Upper lobe of left lung (tissue), 6 donors: ENCODE results near the gene MAP2K4. TPM values are rescaled to one million over a fixed set of nuclear protein-coding genes. Genes with fewer than 3 reads are reported as not detected.
A peak's percentile ranks its signal among the peaks of the same experiment; 100 is the strongest.

Experiments
- ATAC-seq, 2 donors: fragments of 200-7000 bp; cut with Tn5 transposase; one replicate each; pipeline ENCODE4 v1.9.1; 2022; ENCODE audit warnings: mild to moderate bottlenecking in 2 of 2, moderate library complexity in 2 of 2; ENCODE audit not compliant: low FRiP score in 2 of 2
- DNase-seq, 2 donors: peaks; one replicate each; pipeline ENCODE4 v3.0.0-alpha.2; 2019 to 2020
- H3K27ac ChIP-seq, 4 donors: fragments of 200-600 bp; sonication (generic); one replicate each; pipeline ENCODE4 v1.5.1; 2016 to 2019
- H3K27me3 ChIP-seq, 4 donors: fragments of 200-600 bp; sonication (generic); one replicate each; pipeline ENCODE4 v1.5.1; 2017 to 2019
- H3K36me3 ChIP-seq, 4 donors: fragments of 200-600 bp; sonication (generic); one replicate each; pipeline ENCODE4 v1.5.1; 2016 to 2019
- H3K4me1 ChIP-seq, 4 donors: fragments of 200-600 bp; sonication (generic); one replicate each; pipeline ENCODE4 v1.5.1; 2018 to 2019
- H3K4me3 ChIP-seq, 4 donors: fragments of 200-600 bp; sonication (generic); one replicate each; pipeline ENCODE4 v1.5.1; 2017 to 2019; ENCODE audit warnings: mild to moderate bottlenecking in 2 of 4, moderate library complexity in 1 of 4
- H3K9me3 ChIP-seq, 4 donors: fragments of 200-600 bp; sonication (generic); one replicate each; pipeline ENCODE4 v1.5.1; 2018 to 2019
- CTCF ChIP-seq, 6 experiments: fragments of 450-650 bp in 4 of 6; fragments of 200-600 bp in 2 of 6; sonication (generic) in 2 of 6; IDR thresholded peaks; one replicate each; pipeline ENCODE4 v1.5.1; 2016 to 2019; ENCODE audit warnings: antibody characterized with exemption in 6 of 6
- EP300 ChIP-seq, 4 donors: sonication (generic); formaldehyde crosslinking; IDR thresholded peaks; one replicate each; pipeline ENCODE4 v1.5.1; 2017; ENCODE audit warnings: antibody characterized with exemption in 4 of 4, control low read depth in 2 of 4
- POLR2A ChIP-seq, 4 donors: fragments of 450-650 bp; IDR thresholded peaks; one replicate each; pipeline ENCODE4 v1.5.1; 2016 to 2017; ENCODE audit warnings: antibody characterized with exemption in 4 of 4, mild to moderate bottlenecking in 2 of 4
- POLR2AphosphoS5 ChIP-seq, 2 donors: sonication (generic); formaldehyde crosslinking; IDR thresholded peaks; one replicate each; pipeline ENCODE4 v1.5.1; 2017; ENCODE audit warnings: antibody characterized with exemption in 2 of 2
- WGBS, 2 donors: methylation state at CpG; one replicate each; pipeline ENCODE4 v1.1.5; 2017 to 2018; 5-methylcytosine and 5-hydroxymethylcytosine counted together
- total RNA-seq, 6 donors: library from RNA; depleted of rRNA in 4 of 6; stranded (reverse); fragments of >200 nt in 4 of 6; gene quantifications; one replicate each; pipeline versions ENCODE4 v1.1.0 to v1.2.1, GENCODE V29; 2016 to 2021
- donor health status: DM: no; HTN: no; CAD: no; lungs with moderate emphysema.
- donor health status: DM: no; HTN: yes; CAD: no; lungs with severe emphysema.

The MAP2K4 gene
- total RNA-seq, 6 donors from 2014 or later = 10.2 to 42.7 (median 25.6) TPM

GRCh38 chr17:12007466-12007865 is 13.2 kb upstream of the MAP2K4 start:
- H3K27me3 ChIP-seq = no peaks in the 10 kb centered on the region
- H3K9me3 ChIP-seq = no peaks in the 10 kb centered on the region
- DNase-seq (no peak), ATAC-seq (peak in 1 of 2 donors; percentile 30)
- H3K36me3 ChIP-seq = no peaks in the 10 kb centered on the region
- 75 to 82% methylated on average over 5 of the region's 5 CpGs for WGBS, 2 donors
- H3K27ac ChIP-seq = no peak overlapping the region
- TF ChIP-seq CTCF (IDR thresholded peaks at IDR 0.05) (no peak), EP300 (IDR thresholded peaks at IDR 0.05) (no peak), POLR2AphosphoS5 (IDR thresholded peaks at IDR 0.05) (no peak), POLR2A (IDR thresholded peaks at IDR 0.05) (no peak)
- H3K4me1 ChIP-seq = no peaks in the 10 kb centered on the region
- no peak overlapping the region for H3K4me3 ChIP-seq

DNA sequence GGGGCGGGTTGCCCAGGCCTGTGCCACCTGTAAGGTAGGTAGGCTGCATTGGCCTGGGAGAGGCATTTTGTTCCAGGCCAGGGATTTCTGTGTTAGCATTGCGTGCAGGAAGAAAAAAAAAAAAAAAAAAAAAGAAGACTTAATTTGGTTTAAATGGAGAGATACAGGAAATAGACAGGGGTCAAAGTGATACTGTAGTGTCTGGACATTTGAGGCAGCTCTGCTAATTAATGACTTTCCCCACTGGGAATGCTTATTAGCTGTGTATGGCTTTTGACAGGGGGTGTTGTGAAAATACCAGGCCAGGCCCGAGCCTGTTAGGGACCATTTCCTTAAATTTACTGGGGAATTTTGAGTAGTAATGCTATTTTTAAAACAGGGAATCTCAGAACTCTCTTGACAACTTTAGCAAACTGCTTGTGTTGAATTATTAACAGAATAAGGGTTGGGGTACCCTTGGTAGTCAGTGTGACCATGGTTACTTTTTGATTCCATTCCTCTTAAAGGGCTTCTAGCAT is 1.0 kb downstream of the MAP2K4 start:
- H3K9me3 ChIP-seq = no peaks in the 10 kb centered on the region
- peak overlapping the region; percentile 79 to 94 (median 89) for H3K4me3 ChIP-seq
- ATAC-seq (no peak), DNase-seq (no peak)
- TF ChIP-seq CTCF (IDR thresholded peaks at IDR 0.05) = no peak
- peaks cover 15 to 40% (median 33%) of the 10 kb centered on the region in 4 donors for H3K4me1 ChIP-seq
- no peaks in the 10 kb centered on the region for H3K36me3 ChIP-seq
- H3K27me3 ChIP-seq = no peaks in the 10 kb centered on the region
- peak overlapping the region in 3 of 4 donors; percentile 82 to 95 (median 93) for H3K27ac ChIP-seq
- 5 to 15% methylated on average over 2 to 3 of the region's 3 CpGs for WGBS, 2 donors

DNA sequence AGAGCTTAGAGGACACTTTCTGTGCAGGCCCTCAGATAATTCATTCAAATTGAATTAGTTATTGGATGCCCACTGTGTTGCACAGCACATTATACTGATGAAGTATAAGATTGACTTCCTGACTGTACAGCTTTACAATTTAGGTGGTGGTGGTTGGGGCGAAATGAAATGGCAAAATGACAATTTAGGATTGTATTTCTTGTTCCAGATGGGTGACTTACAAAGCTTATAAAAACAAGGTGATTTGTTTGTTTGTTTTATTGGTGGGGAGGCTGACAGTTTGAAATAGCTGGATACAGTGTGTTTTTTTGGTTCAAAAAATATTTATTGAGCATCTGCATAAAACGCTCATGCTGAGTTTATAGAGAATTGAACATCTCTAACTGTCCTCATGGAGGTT is 1.6 kb downstream of the MAP2K4 start:
- 86 to 92% methylated on average over 2 of the region's 2 CpGs for WGBS, 2 donors
- ATAC-seq = no peak
- no peak for TF ChIP-seq POLR2A (IDR thresholded peaks at IDR 0.05)
- Histone ChIP-seq H3K36me3 (no peaks in the 10 kb centered on the region), H3K9me3 (no peaks in the 10 kb centered on the region), H3K4me3 (peak overlapping the region in 1 of 4 donors; percentile 94), H3K27ac (no peak overlapping the region), H3K4me1 (peaks cover 15 to 40% (median 33%) of the 10 kb centered on the region in 4 donors), H3K27me3 (no peaks in the 10 kb centered on the region)
- no peak for DNase-seq

DNA sequence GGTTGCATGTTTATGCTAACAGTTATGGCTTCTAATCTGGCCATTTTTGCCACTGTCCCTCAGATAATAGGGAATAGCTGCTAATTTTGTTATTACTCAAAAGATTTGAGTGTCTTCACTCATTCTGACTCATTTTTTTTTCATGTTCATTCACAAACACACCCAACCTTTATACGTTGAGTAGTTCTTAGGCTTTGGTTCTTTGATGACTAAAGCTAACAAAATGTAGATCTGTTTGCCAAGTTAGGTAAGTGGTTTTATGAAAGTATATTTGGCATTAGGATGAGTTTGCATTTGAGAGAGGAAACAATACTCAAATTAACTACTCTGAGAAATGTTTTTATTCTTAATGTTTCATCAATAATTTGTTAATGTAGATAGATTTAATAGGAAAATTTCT is 3.6 kb downstream of the MAP2K4 start:
- peaks cover 19 to 40% (median 33%) of the 10 kb centered on the region in 4 donors for H3K4me1 ChIP-seq
- ATAC-seq (no peak), DNase-seq (no peak)
- H3K27ac ChIP-seq = no peak overlapping the region
- no peaks in the 10 kb centered on the region for H3K9me3 ChIP-seq
- no peaks in the 10 kb centered on the region for H3K36me3 ChIP-seq
- no peaks in the 10 kb centered on the region for H3K27me3 ChIP-seq
- TF ChIP-seq POLR2A (IDR thresholded peaks at IDR 0.05) = no peak
- TF ChIP-seq EP300 (IDR thresholded peaks at IDR 0.05) = no peak
- TF ChIP-seq CTCF (IDR thresholded peaks at IDR 0.05) = no peak
- TF ChIP-seq POLR2AphosphoS5 (IDR thresholded peaks at IDR 0.05) = no peak
- H3K4me3 ChIP-seq = no peak overlapping the region
- WGBS, 2 donors = 71 to 83% methylated on average over 1 of the region's 1 CpG

DNA sequence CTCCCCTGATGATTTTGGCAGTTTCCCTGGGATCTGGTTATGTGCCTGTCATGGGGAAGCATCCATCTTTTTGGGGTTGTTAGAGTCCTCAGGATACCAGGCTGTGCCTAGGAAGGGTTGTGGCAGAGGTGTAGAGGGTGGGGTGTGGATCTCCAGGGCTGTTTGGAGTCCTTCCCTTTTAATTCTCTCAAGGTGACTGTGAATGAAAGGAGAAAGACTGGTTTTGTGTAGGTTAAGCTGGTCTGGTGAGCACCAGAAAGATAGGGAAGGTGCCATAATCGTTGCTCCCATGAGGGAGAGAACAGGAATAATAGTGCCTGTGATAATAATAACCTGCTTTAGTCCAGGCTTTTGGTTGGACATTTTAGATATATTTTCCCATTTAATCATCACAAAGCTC is 7.0 kb downstream of the MAP2K4 start:
- Histone ChIP-seq H3K27ac (no peak overlapping the region), H3K9me3 (no peaks in the 10 kb centered on the region), H3K4me1 (peaks cover 10 to 26% (median 19%) of the 10 kb centered on the region in 4 donors), H3K36me3 (no peaks in the 10 kb centered on the region), H3K4me3 (no peak overlapping the region), H3K27me3 (no peaks in the 10 kb centered on the region)
- ATAC-seq = no peak
- 86 to 93% methylated on average over 1 of the region's 1 CpG for WGBS, 2 donors
- TF ChIP-seq POLR2A (IDR thresholded peaks at IDR 0.05) (no peak), EP300 (IDR thresholded peaks at IDR 0.05) (no peak), CTCF (IDR thresholded peaks at IDR 0.05) (no peak), POLR2AphosphoS5 (IDR thresholded peaks at IDR 0.05) (no peak)
- DNase-seq = no peak
